Vagina (tissue), 2 donors: Measurements from ENCODE around the gene MIGA2.

Experiments
- CTCF ChIP-seq, 3 experiments: fragments of 450-650 bp in 2 of 3; fragments of 200-600 bp in 1 of 3; sonication (generic) in 1 of 3; IDR thresholded peaks; one replicate each; pipeline ENCODE4 v1.5.1; 2017 to 2019; ENCODE audit warnings: antibody characterized with exemption in 3 of 3, mild to moderate bottlenecking in 2 of 3, moderate library complexity in 2 of 3
- POLR2A ChIP-seq, 2 donors: fragments of 450-650 bp; IDR thresholded peaks; one replicate each; pipeline ENCODE4 v1.6.1; 2017; ENCODE audit warnings: antibody characterized with exemption in 2 of 2, mild to moderate bottlenecking in 2 of 2, moderate library complexity in 2 of 2
- POLR2AphosphoS5 ChIP-seq, 2 donors: sonication (generic); formaldehyde crosslinking; IDR thresholded peaks; one replicate each; pipeline ENCODE4 v1.9.0; 2017; ENCODE audit warnings: antibody characterized with exemption in 2 of 2, mild to moderate bottlenecking in 2 of 2, low read depth in 1 of 2; ENCODE audit not compliant: insufficient read depth in 1 of 2

- TF ChIP-seq POLR2A (IDR thresholded peaks at IDR 0.05) (no peak), CTCF (IDR thresholded peaks at IDR 0.05) (no peak), POLR2AphosphoS5 (IDR thresholded peaks at IDR 0.05; ENCODE audit: insufficient read depth in 1 of 2, low read depth in 1 of 2) (no peak)
Observed at GRCh38 chr9:129009584-129010141, 26.8 kb upstream of the MIGA2 start.
